ENCODE measurements around the gene MAN1A2.

The MAN1A2 gene

DNA sequence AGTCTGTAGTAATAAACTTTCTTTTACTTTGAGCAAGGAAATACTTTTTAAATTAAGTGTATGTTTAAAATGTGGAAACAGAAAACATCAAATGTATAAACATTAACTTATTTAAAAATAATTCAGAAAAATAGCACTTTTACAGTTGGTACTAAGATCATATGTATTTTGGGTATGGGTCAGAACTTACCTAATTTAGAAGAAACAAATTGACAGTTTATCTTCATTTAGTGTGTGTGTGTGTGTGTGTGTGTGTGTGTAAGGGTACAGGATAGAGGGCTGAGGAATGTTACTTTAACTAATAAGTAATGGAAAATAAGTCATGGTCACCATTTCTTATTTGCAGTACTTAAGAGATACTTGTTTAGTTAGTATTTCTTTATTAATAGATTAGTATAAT is 3.3 kb downstream of the MAN1A2 start:
- Mint-ChIP-seq H3K27me3 (ENCODE audit: low read depth) (no peaks in the 10 kb centered on the region), H3K9me3 (no peaks in the 10 kb centered on the region), H3K4me3 (peak overlapping the region; percentile 5), H3K36me3 (ENCODE audit: low read depth) (peaks cover 4% of the 10 kb centered on the region), H3K27ac (no peak overlapping the region), H3K4me1 (ENCODE audit: low read depth) (peaks cover 49% of the 10 kb centered on the region)

DNA sequence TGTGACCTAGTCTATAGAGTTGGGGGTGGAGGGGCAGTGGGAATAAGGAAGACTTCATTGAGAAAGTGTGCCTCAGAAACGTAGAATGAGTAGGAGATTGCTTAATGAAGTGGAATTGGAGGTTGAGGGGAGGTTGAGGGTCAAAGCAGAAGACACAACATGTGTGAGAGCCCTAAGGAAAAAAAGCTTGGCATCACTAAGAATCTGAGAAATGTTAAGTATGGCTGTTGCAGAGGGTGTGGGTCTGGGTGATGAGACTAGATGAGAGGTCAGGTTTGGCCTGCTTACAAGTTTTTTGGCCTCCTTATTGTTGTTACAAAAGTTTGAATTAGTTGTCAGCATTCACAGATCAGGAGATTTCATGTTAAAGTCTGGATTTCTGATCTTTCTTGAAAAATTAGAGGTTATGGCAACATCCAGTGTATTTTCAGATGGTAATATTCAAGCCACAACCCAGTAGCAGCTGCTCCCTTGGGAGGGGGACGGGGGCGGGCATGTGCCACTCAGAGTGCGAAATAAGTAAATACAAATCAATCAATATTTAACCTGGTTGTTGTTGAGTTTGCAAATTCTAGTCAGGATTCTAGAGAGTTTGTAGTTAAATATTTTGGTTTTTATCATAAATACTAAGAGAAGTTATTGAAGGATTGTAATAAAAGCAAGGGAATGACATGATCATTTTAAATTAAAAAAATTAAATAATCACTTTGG is 4.3 kb downstream of the MAN1A2 start:
- H3K36me3 Mint-ChIP-seq (ENCODE audit: low read depth) = peaks cover 4% of the 10 kb centered on the region
- peak overlapping the region; percentile 26 for H3K4me3 Mint-ChIP-seq
- no peaks in the 10 kb centered on the region for H3K27me3 Mint-ChIP-seq (ENCODE audit: low read depth)
- H3K27ac Mint-ChIP-seq = no peak overlapping the region
- peaks cover 42% of the 10 kb centered on the region for H3K4me1 Mint-ChIP-seq (ENCODE audit: low read depth)
- no peaks in the 10 kb centered on the region for H3K9me3 Mint-ChIP-seq

DNA sequence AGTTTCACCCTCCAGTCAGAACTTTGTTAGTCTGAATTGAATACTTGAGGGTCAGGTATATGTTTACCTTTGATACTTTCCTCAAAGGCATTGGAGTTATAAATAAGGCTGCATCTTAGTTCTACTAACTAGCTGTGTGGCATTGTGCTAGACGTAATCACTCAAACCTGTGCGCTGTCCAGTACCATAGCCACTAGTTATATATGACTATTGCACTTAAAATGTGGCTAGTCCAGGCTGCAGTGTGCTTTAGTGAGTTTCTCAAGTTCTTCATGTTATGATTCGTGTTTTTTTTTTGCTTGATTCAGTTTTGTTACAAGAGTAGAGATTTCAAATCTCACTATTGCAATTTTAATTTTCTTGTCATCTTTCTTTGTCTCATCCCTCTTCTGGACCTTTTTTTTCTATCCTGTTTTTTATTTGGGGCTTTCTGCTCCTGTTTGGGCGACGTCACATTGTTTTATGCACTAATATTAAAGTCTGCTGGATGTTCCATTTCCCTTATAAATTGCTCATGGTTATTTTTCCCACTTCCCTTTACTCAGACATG is 5.7 kb downstream of the MAN1A2 start:
- no peaks in the 10 kb centered on the region for H3K27me3 Mint-ChIP-seq (ENCODE audit: low read depth)
- peaks cover 39% of the 10 kb centered on the region for H3K4me1 Mint-ChIP-seq (ENCODE audit: low read depth)
- peaks cover 5% of the 10 kb centered on the region for H3K36me3 Mint-ChIP-seq (ENCODE audit: low read depth)
- H3K4me3 Mint-ChIP-seq = no peak overlapping the region
- no peak overlapping the region for H3K27ac Mint-ChIP-seq
- H3K9me3 Mint-ChIP-seq = no peaks in the 10 kb centered on the region

DNA sequence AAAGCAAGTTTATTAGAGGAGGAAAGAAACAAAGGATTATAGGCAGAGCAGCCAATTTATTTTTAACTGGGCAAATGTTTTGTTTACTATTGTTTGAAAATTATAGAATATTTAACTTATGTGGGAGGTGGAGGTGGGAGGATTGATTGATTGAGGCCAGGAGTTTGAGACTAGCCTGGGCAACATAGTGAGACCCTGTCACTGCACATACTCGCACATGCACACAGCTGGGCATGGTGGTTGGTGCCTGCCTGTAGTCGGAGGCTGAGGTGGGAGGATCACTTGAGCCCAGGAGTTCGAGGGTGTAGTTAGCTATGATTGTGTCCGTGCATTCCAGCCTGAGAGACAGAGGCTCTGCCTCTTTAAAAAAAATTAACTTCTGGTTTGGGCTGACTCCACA is 6.7 kb downstream of the MAN1A2 start:
- peaks cover 32% of the 10 kb centered on the region for H3K4me1 Mint-ChIP-seq (ENCODE audit: low read depth)
- no peaks in the 10 kb centered on the region for H3K9me3 Mint-ChIP-seq
- H3K27ac Mint-ChIP-seq = no peak overlapping the region
- no peaks in the 10 kb centered on the region for H3K27me3 Mint-ChIP-seq (ENCODE audit: low read depth)
- peaks cover 5% of the 10 kb centered on the region for H3K36me3 Mint-ChIP-seq (ENCODE audit: low read depth)
- no peak overlapping the region for H3K4me3 Mint-ChIP-seq

DNA sequence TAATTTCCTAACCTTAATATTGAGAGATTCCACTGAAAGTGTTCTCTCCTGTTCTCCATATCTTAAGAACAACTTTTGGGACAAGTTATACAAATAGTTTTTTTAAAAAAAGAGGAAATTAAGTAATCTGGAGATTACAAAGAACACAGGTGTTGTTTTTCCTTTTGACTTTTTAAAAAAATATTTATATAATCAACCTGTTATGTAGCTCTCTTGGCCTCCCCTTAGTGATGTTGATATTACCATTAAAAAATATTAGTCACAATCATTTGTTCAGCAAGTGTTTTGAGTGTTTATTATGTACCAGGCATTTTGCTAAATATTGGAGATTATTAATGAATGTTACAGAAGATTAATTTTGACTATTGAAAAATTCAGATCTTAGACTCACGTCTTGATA is 8.1 kb downstream of the MAN1A2 start:
- no peak overlapping the region for H3K27ac Mint-ChIP-seq
- H3K36me3 Mint-ChIP-seq (ENCODE audit: low read depth) = peaks cover 8% of the 10 kb centered on the region
- H3K4me3 Mint-ChIP-seq = no peak overlapping the region
- H3K27me3 Mint-ChIP-seq (ENCODE audit: low read depth) = no peaks in the 10 kb centered on the region
- peaks cover 2% of the 10 kb centered on the region for H3K9me3 Mint-ChIP-seq
- H3K4me1 Mint-ChIP-seq (ENCODE audit: low read depth) = peaks cover 26% of the 10 kb centered on the region

DNA sequence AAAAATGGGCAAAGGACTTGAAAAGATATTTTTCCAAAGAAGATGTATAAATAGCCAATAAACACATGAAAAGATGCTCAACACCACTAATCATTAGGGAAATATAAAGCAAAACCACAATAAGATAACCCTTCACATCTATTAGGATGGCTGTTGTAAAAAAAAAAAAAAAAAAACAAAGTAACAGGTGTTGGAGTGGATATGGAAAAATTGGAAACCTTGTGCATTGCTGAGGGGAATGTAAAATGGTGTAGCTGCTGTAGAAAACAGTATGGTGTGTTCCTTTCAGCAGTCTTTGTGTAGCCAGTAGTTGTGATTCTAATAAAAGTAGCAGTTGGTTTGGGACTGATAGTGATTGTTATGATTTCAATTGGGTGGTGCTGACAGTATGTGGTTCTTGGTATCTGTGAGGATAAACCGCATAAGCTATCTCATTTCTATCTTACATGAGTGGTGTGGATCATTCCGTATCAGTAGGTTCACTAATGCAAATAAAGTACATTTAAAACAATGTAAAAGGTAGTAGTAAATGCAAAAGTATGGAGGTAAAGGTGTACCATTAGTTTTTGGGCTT is 19.9 kb downstream of the MAN1A2 start:
- H3K36me3 Mint-ChIP-seq (ENCODE audit: low read depth) = peaks cover 6% of the 10 kb centered on the region
- H3K9me3 Mint-ChIP-seq = peaks cover 23% of the 10 kb centered on the region
- no peak overlapping the region for H3K27ac Mint-ChIP-seq
- no peaks in the 10 kb centered on the region for H3K27me3 Mint-ChIP-seq (ENCODE audit: low read depth)
- peaks cover 13% of the 10 kb centered on the region for H3K4me1 Mint-ChIP-seq (ENCODE audit: low read depth)
- H3K4me3 Mint-ChIP-seq = no peak overlapping the region

DNA sequence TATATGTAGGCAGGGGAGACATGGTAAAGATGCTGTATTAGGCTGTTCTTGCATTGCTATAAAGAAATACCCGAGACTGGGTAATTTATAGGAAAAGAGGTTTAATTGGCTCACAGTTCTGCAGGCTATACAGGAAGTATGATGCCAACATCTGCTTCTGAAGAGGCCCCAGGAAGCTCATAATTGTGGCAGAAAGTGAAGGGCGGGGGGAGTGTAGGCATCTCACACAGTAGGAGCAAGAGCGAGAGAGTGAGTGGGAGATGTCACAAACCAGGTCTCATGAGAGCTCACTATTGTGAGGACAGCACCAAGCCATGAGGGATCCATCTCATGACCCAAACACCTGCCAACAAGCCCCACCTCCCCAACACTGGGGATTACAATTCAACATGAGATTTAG is 21.1 kb downstream of the MAN1A2 start:
- no peak overlapping the region for H3K4me3 Mint-ChIP-seq
- H3K36me3 Mint-ChIP-seq (ENCODE audit: low read depth) = peaks cover 6% of the 10 kb centered on the region
- H3K27ac Mint-ChIP-seq = no peak overlapping the region
- no peaks in the 10 kb centered on the region for H3K27me3 Mint-ChIP-seq (ENCODE audit: low read depth)
- H3K9me3 Mint-ChIP-seq = peaks cover 13% of the 10 kb centered on the region
- peaks cover 13% of the 10 kb centered on the region for H3K4me1 Mint-ChIP-seq (ENCODE audit: low read depth)

DNA sequence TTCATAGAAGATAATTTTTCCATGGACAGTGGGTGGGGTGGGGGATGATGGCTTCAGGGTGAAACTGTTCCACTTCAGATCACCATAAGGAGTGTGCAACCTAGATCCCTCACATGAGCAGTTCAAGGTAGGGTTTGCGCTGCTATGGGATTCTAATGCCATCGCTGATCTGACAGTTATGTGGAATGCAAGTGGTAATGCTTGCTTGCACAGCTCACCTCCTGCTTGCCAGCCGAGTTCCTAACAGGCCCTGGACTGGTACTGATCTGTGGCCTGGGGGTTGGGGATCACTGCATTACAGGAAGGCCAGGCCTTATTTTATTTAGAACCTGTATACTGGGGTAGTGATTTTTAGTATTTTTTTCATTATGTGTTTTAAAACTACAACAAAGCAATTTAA is 22.0 kb downstream of the MAN1A2 start:
- peaks cover 3% of the 10 kb centered on the region for H3K36me3 Mint-ChIP-seq (ENCODE audit: low read depth)
- peaks cover 4% of the 10 kb centered on the region for H3K9me3 Mint-ChIP-seq
- peaks cover 13% of the 10 kb centered on the region for H3K4me1 Mint-ChIP-seq (ENCODE audit: low read depth)
- H3K4me3 Mint-ChIP-seq = no peak overlapping the region
- no peaks in the 10 kb centered on the region for H3K27me3 Mint-ChIP-seq (ENCODE audit: low read depth)
- no peak overlapping the region for H3K27ac Mint-ChIP-seq

DNA sequence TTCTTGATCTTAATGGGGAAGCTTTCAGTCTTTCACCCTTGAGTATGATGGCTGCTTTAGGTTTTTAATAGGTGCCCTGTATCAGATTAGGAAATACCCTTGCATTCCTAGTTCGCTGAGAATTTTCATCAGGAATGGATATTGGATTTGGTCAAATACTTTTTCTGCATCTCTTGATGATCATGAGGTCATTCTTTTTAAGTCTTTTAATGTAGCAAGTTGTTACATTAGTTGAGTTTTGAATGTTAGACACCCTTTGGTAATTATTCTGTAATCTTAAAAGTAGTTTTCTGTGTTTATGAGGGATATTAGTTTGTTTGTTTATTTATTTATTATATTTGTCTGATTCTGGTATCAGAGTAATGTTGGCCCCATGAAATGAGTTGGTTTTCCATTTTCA is 22.5 kb downstream of the MAN1A2 start:
- no peaks in the 10 kb centered on the region for H3K27me3 Mint-ChIP-seq (ENCODE audit: low read depth)
- H3K4me1 Mint-ChIP-seq (ENCODE audit: low read depth) = peaks cover 16% of the 10 kb centered on the region
- no peaks in the 10 kb centered on the region for H3K9me3 Mint-ChIP-seq
- H3K4me3 Mint-ChIP-seq = no peak overlapping the region
- no peak overlapping the region for H3K27ac Mint-ChIP-seq
- peaks cover 1% of the 10 kb centered on the region for H3K36me3 Mint-ChIP-seq (ENCODE audit: low read depth)

DNA sequence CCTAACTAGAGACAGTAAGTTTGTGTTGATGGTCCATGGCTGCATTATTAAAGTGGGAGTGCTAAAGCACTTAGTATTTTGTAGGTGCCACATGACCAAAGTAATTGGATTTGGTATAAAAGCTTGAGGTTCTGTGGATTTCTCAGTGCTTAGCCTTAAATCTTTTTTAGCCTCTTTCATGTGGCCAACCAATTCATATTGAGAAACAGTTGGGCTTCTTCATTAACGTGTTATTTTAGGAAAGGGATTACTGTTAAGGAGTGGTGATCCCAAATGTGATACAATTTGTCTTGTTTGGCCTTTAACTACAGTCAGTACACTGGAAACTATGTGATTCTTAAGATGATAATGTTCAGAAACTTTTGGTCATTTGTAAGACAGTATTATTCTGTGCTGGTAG is 25.5 kb downstream of the MAN1A2 start:
- H3K27me3 Mint-ChIP-seq (ENCODE audit: low read depth) = no peaks in the 10 kb centered on the region
- peaks cover 1% of the 10 kb centered on the region for H3K36me3 Mint-ChIP-seq (ENCODE audit: low read depth)
- no peak overlapping the region for H3K4me3 Mint-ChIP-seq
- no peak overlapping the region for H3K27ac Mint-ChIP-seq
- H3K9me3 Mint-ChIP-seq = no peaks in the 10 kb centered on the region
- H3K4me1 Mint-ChIP-seq (ENCODE audit: low read depth) = peaks cover 15% of the 10 kb centered on the region

DNA sequence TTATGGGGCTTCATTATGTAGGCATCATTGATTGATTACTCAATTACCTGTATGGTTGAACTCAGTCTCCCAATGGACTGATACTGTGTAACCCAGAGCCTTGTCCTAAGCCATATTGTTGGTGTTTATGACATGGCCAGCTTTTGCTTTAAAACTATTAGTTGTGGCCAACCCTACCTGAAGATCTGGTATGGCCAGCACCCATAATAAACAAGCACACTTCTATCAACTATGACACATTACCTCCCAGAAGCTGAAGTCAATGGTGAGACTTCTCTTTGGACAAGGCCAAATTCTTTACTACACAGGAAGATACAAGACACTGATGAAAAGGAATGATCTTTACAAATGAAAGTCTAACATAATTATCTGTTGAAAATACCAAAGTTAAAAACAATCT is 28.8 kb downstream of the MAN1A2 start:
- H3K4me3 Mint-ChIP-seq = no peak overlapping the region
- H3K9me3 Mint-ChIP-seq = peaks cover 3% of the 10 kb centered on the region
- H3K27me3 Mint-ChIP-seq (ENCODE audit: low read depth) = no peaks in the 10 kb centered on the region
- peaks cover 9% of the 10 kb centered on the region for H3K4me1 Mint-ChIP-seq (ENCODE audit: low read depth)
- peaks cover 2% of the 10 kb centered on the region for H3K36me3 Mint-ChIP-seq (ENCODE audit: low read depth)
- H3K27ac Mint-ChIP-seq = no peak overlapping the region

DNA sequence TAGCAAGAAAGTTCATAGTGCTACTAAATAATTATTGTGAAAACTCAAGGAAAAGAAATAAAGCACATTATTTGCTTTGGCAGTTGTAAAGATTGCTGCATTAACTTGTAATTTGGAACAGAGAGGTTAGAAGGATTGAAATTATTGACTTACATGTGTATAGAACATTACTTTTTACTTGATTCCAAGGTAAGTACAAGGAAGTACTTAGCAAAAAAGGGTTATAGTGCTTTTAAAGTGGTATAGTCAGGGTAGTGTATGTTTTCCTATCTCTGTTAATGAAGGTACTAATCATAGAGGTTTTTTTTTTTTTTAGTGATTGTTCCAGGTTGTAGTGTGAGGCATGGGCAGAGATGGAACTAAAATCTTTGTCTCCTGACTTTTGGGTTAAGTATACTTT is 29.4 kb downstream of the MAN1A2 start:
- H3K9me3 Mint-ChIP-seq = peaks cover 4% of the 10 kb centered on the region
- no peak overlapping the region for H3K27ac Mint-ChIP-seq
- no peaks in the 10 kb centered on the region for H3K27me3 Mint-ChIP-seq (ENCODE audit: low read depth)
- H3K36me3 Mint-ChIP-seq (ENCODE audit: low read depth) = peaks cover 2% of the 10 kb centered on the region
- H3K4me1 Mint-ChIP-seq (ENCODE audit: low read depth) = peaks cover 9% of the 10 kb centered on the region
- H3K4me3 Mint-ChIP-seq = no peak overlapping the region

DNA sequence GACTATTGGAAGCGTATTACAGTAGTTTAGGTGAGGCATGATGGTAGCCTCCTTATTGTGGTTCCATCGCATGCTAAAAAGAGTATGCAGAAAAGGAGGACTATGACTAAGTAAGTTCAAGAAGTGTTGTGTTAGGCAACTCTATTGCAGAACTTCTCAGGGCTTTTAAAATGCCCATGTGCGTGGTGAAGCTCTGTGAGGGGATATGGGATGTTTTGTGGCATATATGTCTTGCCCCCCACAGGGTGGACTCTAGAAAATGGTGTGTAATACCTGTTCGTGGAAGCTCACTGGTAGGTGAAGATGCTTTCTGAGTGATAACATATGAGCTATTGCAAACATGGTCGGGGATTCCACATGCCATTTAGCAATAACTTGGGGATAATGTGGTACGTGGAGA is 31.7 kb downstream of the MAN1A2 start:
- peaks cover 20% of the 10 kb centered on the region for H3K9me3 Mint-ChIP-seq

DNA sequence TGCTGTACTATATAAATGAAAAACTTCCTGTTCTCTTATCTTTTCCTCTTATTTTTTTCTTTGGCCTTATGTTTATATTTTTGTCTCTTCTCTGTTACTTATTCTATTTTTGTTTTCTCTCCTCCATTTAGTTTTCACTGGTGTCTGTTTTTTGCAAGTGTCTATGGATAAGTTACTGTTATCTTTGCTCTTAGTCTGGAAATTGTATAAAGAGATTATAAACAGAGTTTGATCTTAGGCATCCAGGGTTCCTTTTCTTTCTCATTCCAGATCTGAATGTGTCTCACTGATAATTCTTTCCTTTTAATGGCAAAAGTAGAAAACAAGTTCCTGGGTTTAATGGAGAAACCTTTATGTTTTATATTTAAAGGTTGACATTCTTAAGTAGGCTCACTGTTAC is 34.5 kb downstream of the MAN1A2 start:
- Mint-ChIP-seq H3K4me1 (ENCODE audit: low read depth) (peaks cover 2% of the 10 kb centered on the region), H3K36me3 (ENCODE audit: low read depth) (peaks cover 29% of the 10 kb centered on the region), H3K9me3 (peaks cover 23% of the 10 kb centered on the region), H3K27ac (no peak overlapping the region), H3K4me3 (no peak overlapping the region), H3K27me3 (ENCODE audit: low read depth) (no peaks in the 10 kb centered on the region)

More for the DNA sequence above, 31.7 kb downstream of the MAN1A2 start:
- Mint-ChIP-seq H3K27ac (no peak overlapping the region), H3K4me1 (ENCODE audit: low read depth) (peaks cover 9% of the 10 kb centered on the region), H3K36me3 (ENCODE audit: low read depth) (peaks cover 15% of the 10 kb centered on the region), H3K27me3 (ENCODE audit: low read depth) (no peaks in the 10 kb centered on the region), H3K4me3 (no peak overlapping the region)

DNA sequence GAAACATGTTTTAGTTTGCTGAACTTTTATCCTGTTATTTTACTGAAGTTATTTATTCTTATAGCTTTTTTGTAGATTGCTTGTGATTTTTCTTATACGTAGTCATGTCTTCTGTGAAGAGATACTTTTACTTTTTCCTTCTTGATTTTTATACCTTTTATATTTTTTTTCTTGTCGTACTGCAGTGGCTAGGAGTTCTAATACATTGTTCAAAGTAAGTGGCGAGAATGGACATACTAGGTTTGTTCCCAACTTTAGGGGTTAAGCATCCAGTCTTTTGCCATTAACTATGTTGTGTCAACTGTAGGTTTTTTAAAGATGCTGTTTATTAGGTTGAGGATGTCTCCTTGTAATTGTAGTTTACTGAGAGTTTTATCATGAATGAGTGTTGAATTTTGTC is 36.3 kb downstream of the MAN1A2 start:
- Mint-ChIP-seq H3K4me3 (no peak overlapping the region), H3K36me3 (ENCODE audit: low read depth) (peaks cover 33% of the 10 kb centered on the region), H3K27ac (no peak overlapping the region), H3K4me1 (ENCODE audit: low read depth) (peaks cover 2% of the 10 kb centered on the region), H3K9me3 (peaks cover 23% of the 10 kb centered on the region), H3K27me3 (ENCODE audit: low read depth) (no peaks in the 10 kb centered on the region)

Measured in T-helper 1 cell treated with Interleukin-12 subunit alpha and Interleukin-12 subunit beta and Interleukin-4 antibody, amounts not matched to agents 30 μg/mL and 1 μg/mL, for 36 hours (primary cell).